NCI-H1417 (cell line): ENCODE results near the gene DIP2C.

Source experiments
- DNase-seq, 3 experiments: peaks; one replicate each; lab custom pipeline; 2025; lab: John Stamatoyannopoulos, UW

DIP2C gene

GRCh38 chr10:677750-678661, 11.5 kb downstream of the DIP2C start:
- no peak for DNase-seq

- DNase-seq: no peak
Measured at GRCh38 chr10:677038-677437, 12.4 kb downstream of the DIP2C start.

GRCh38 chr10:676178-676577, 13.3 kb downstream of the DIP2C start:
- DNase-seq: peak in 1 of 3 experiments; percentile 38

- no peak for DNase-seq
Measured at GRCh38 chr10:675532-675931, 13.9 kb downstream of the DIP2C start.

- DNase-seq: no peak
Measured at GRCh38 chr10:673492-673891, 16.0 kb downstream of the DIP2C start.

GRCh38 chr10:672992-673391, 16.5 kb downstream of the DIP2C start:
- DNase-seq: no peak

GRCh38 chr10:672203-672602, 17.3 kb downstream of the DIP2C start:
- peak in 1 of 3 experiments; percentile 3 for DNase-seq

- DNase-seq: no peak
Measured at GRCh38 chr10:670990-671389, 18.5 kb downstream of the DIP2C start.

GRCh38 chr10:670038-670437, 19.4 kb downstream of the DIP2C start:
- no peak for DNase-seq

GRCh38 chr10:668786-669485, 20.5 kb downstream of the DIP2C start:
- DNase-seq: no peak

- no peak for DNase-seq
Measured at GRCh38 chr10:667602-668143, 21.8 kb downstream of the DIP2C start.

- DNase-seq: no peak
Measured at GRCh38 chr10:667096-667495, 22.4 kb downstream of the DIP2C start.

GRCh38 chr10:666237-667012, 23.0 kb downstream of the DIP2C start:
- no peak for DNase-seq

- no peak for DNase-seq
Measured at GRCh38 chr10:665579-666091, 23.8 kb downstream of the DIP2C start.

GRCh38 chr10:664893-665292, 24.6 kb downstream of the DIP2C start:
- no peak for DNase-seq

GRCh38 chr10:664301-664700, 25.2 kb downstream of the DIP2C start:
- DNase-seq: no peak

- peak in 2 of 3 experiments; percentile 72 to 73 for DNase-seq
Measured at GRCh38 chr10:663831-664251, 25.6 kb downstream of the DIP2C start.

GRCh38 chr10:663466-663751, 26.1 kb downstream of the DIP2C start:
- no peak for DNase-seq

- peak in 2 of 3 experiments; percentile 46 to 73 for DNase-seq
Measured at GRCh38 chr10:662686-663465, 26.6 kb downstream of the DIP2C start.

GRCh38 chr10:662223-662605, 27.3 kb downstream of the DIP2C start:
- peak; percentile 12 to 80 (median 49) for DNase-seq

- no peak for DNase-seq
Measured at GRCh38 chr10:661597-662222, 27.8 kb downstream of the DIP2C start.
